Small intestine (tissue), 7 donors: ENCODE results near the gene NFIB. TPM values are rescaled to one million over a fixed set of nuclear protein-coding genes. Genes with fewer than 3 reads are reported as not detected.

Source experiments
- DNase-seq, 2 donors: peaks; one replicate each; pipeline versions ENCODE4 v3.0.0 to v3.0.0-alpha.2; 2013
- FAIRE-seq: peaks from 2 replicates; lab custom pipeline; 2012; peaks lifted over from hg19 to GRCh38; lab: Jason Lieb, UNC
- H3K27ac ChIP-seq, 3 donors: one replicate each; pipeline ENCODE4 v1.5.1; 2013; ENCODE audit warnings: low read length in 2 of 3, mild to moderate bottlenecking in 2 of 3, control low read depth in 1 of 3, inconsistent platforms in 1 of 3, low read depth in 1 of 3, moderate library complexity in 1 of 3
- H3K27me3 ChIP-seq, 3 donors: one replicate each; pipeline ENCODE4 v1.6.1; 2013; ENCODE audit warnings: low read length in 3 of 3, inconsistent platforms in 1 of 3; ENCODE audit not compliant: control insufficient read depth in 3 of 3, insufficient read depth in 3 of 3
- H3K36me3 ChIP-seq, 3 donors: one replicate each; pipeline ENCODE4 v1.6.1; 2013; ENCODE audit warnings: low read length in 3 of 3, inconsistent platforms in 1 of 3, low read depth in 1 of 3, mild to moderate bottlenecking in 1 of 3, moderate library complexity in 1 of 3; ENCODE audit not compliant: control insufficient read depth in 3 of 3, insufficient read depth in 2 of 3
- H3K4me1 ChIP-seq, 3 donors: one replicate each; pipeline ENCODE4 v1.6.1; 2013; ENCODE audit warnings: low read length in 2 of 3, inconsistent platforms in 1 of 3, low read depth in 1 of 3, mild to moderate bottlenecking in 1 of 3, moderate library complexity in 1 of 3; ENCODE audit not compliant: control insufficient read depth in 3 of 3, insufficient read depth in 2 of 3
- H3K4me3 ChIP-seq, 3 donors: one replicate each; pipeline ENCODE4 v1.5.1; 2013; ENCODE audit warnings: low read length in 3 of 3, control low read depth in 1 of 3, inconsistent platforms in 1 of 3, low read depth in 1 of 3, mild to moderate bottlenecking in 1 of 3, moderate library complexity in 1 of 3
- H3K9me3 ChIP-seq, 2 donors: one replicate each; pipeline ENCODE4 v1.6.1; 2013; ENCODE audit warnings: low read depth in 1 of 2, low read length in 1 of 2; ENCODE audit not compliant: control insufficient read depth in 2 of 2, insufficient read depth in 1 of 2
- WGBS, 3 donors: extraction: QIAGEN DNeasy Blood & Tissue Kit; methylation state at CpG; one replicate each; pipeline ENCODE4 v1.1.7; 2013; 5-methylcytosine and 5-hydroxymethylcytosine counted together
- polyA plus RNA-seq, 4 donors: library from polyadenylated mRNA; stranded (reverse) in 3 of 4; unstranded in 1 of 4; fragments of 200-250 nt in 3 of 4; fragments of 120-200 nt in 1 of 4; gene quantifications; one replicate each; pipeline versions ENCODE4 v1.2.1 to v1.2.3, GENCODE V29; 2013
- donor health status: healthy with polysubstance abuse.
- donor health status: control.
- donor health status: control.
- donor health status: Bipolar disorder and iron deficiency.
- donor health status: healthy.

The NFIB gene
- polyA plus RNA-seq, 4 donors = 5.1 to 15.9 (median 9.5) TPM

GRCh38 chr9:14243514-14244042, 70.4 kb downstream of the NFIB start:
- no peak for DNase-seq
- 79 to 92% (median 80%) methylated on average over 5 of the region's 5 CpGs for WGBS, 3 donors
- FAIRE-seq = no peak

DNA sequence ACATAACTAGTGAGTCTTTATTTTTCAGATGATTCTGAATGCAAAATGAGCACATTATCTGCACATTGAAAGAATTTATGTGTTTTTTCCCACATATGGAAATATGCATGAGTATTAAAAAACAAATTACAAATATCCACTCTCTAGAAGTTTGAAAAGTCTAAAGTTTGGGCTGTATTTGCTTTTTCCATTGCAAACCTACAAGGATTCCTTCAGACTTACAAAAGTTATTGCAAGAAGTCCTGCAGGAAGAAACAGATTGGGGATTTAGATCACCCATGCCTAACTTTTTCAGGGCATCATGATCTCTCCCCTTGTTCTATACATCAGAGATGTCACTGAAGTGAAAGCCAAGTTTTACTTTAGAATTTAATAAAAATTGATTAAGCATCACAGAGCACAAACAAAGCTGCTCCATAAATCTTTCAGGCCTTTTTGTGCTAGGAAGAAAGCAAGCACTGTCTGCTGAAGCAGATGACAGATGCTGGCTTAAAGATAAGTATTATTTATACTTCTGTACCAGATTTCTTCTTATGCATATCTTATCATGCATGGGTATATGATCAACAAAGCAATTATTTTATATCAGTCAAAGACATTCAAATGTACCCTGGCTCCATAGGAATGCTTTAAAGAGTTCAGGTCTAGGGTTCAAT, 71.7 kb downstream of the NFIB start:
- Histone ChIP-seq H3K4me1 (peaks cover 0 to 5% (median 2%) of the 10 kb centered on the region in 3 donors), H3K27ac (no peak overlapping the region), H3K4me3 (no peak overlapping the region), H3K36me3 (peaks cover 0 to under 1% (median 0%) of the 10 kb centered on the region in 3 donors), H3K27me3 (no peaks in the 10 kb centered on the region), H3K9me3 (no peaks in the 10 kb centered on the region)
- FAIRE-seq = no peak
- no peak for DNase-seq

More at GRCh38 chr9:14243514-14244042, 70.4 kb downstream of the NFIB start:
- Histone ChIP-seq H3K4me1 (no peaks in the 10 kb centered on the region), H3K9me3 (no peaks in the 10 kb centered on the region), H3K27ac (no peak overlapping the region), H3K36me3 (peaks cover 0 to 2% (median 0%) of the 10 kb centered on the region in 3 donors), H3K27me3 (no peaks in the 10 kb centered on the region), H3K4me3 (no peak overlapping the region)

DNA sequence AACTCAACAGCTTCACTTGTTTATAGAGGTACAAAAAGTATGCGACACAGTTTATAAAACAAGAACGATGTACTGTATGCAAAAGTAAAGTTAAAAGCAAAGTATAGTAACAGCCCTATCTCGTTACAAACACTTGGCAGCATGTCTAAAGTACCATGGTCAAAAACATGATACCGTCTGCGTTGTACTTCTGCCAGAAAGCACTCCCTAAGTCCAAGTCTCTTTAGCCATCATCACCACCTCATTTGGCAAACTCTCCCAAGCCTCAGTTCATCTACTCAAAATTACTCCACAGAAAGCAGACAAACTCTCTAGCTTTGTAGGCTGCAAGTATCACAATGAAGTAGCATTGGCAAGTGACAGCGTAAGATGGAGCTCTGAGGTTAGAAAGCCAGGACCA, 73.4 kb downstream of the NFIB start:
- Histone ChIP-seq H3K27me3 (no peaks in the 10 kb centered on the region), H3K9me3 (no peaks in the 10 kb centered on the region), H3K4me3 (no peak overlapping the region), H3K36me3 (no peaks in the 10 kb centered on the region), H3K27ac (no peak overlapping the region), H3K4me1 (peaks cover 0 to 13% (median 3%) of the 10 kb centered on the region in 3 donors)
- FAIRE-seq (no peak), DNase-seq (no peak)
- 40 to 50% (median 43%) methylated on average over 6 of the region's 6 CpGs for WGBS, 3 donors

GRCh38 chr9:14238518-14238917, 75.4 kb downstream of the NFIB start:
- H3K9me3 ChIP-seq = no peaks in the 10 kb centered on the region
- no peaks in the 10 kb centered on the region for H3K27me3 ChIP-seq
- FAIRE-seq (no peak), DNase-seq (peak; percentile 29 to 65)
- 14 to 43% (median 27%) methylated on average over 4 of the region's 4 CpGs for whole genome bisulfite sequencing, 3 donors
- no peaks in the 10 kb centered on the region for H3K36me3 ChIP-seq
- no peak overlapping the region for H3K27ac ChIP-seq
- H3K4me1 ChIP-seq = peaks cover 0 to 13% (median 4%) of the 10 kb centered on the region in 3 donors
- no peak overlapping the region for H3K4me3 ChIP-seq

- FAIRE-seq (no peak), DNase-seq (peak; percentile 50 to 81)
- no peaks in the 10 kb centered on the region for H3K36me3 ChIP-seq
- H3K4me1 ChIP-seq = peaks cover 0 to 13% (median 4%) of the 10 kb centered on the region in 3 donors
- H3K9me3 ChIP-seq = no peaks in the 10 kb centered on the region
- peak overlapping the region; percentile 15 to 68 (median 57) for H3K27ac ChIP-seq
- H3K4me3 ChIP-seq = no peak overlapping the region
- WGBS, 3 donors = 29 to 52% (median 35%) methylated on average over 3 of the region's 3 CpGs
- no peaks in the 10 kb centered on the region for H3K27me3 ChIP-seq
Observed at GRCh38 chr9:14238079-14238478, 75.9 kb downstream of the NFIB start.

DNA sequence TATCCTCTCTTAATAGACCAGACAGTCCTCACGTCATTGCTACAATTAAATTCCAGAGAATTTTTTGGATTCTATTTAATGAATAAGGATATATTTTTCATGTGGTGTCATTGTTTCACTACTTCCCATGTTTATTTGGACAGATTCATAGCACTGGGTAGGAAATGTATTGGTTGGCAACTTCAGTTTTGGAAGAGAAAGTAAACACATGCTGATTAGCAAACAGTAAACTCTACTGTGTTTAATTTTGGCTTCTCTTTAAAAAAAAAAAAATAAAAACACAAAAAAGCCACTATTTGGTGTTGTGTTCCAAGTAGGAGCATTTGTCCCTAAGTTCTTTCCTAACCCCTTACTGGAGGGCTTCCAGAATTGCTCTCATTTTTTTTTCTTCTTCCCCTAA, 77.3 kb downstream of the NFIB start:
- no peak overlapping the region for H3K4me3 ChIP-seq
- no peaks in the 10 kb centered on the region for H3K27me3 ChIP-seq
- DNase-seq (no peak), FAIRE-seq (no peak)
- WGBS, 3 donors = 49 to 93% (median 68%) methylated on average over 1 of the region's 1 CpG
- peaks cover 0 to 13% (median 4%) of the 10 kb centered on the region in 3 donors for H3K4me1 ChIP-seq
- no peaks in the 10 kb centered on the region for H3K36me3 ChIP-seq
- H3K27ac ChIP-seq = peak overlapping the region in 1 of 3 donors; percentile 54
- H3K9me3 ChIP-seq = no peaks in the 10 kb centered on the region

GRCh38 chr9:14232111-14232510, 81.8 kb downstream of the NFIB start:
- no peak for FAIRE-seq
- no peaks in the 10 kb centered on the region for H3K36me3 ChIP-seq
- peaks cover 0 to 8% (median 2%) of the 10 kb centered on the region in 3 donors for H3K4me1 ChIP-seq
- no peaks in the 10 kb centered on the region for H3K9me3 ChIP-seq
- no peak for DNase-seq
- whole genome bisulfite sequencing, 3 donors = 84 to 92% (median 91%) methylated on average over 8 of the region's 8 CpGs
- no peak overlapping the region for H3K4me3 ChIP-seq
- no peak overlapping the region for H3K27ac ChIP-seq
- H3K27me3 ChIP-seq = no peaks in the 10 kb centered on the region

DNA sequence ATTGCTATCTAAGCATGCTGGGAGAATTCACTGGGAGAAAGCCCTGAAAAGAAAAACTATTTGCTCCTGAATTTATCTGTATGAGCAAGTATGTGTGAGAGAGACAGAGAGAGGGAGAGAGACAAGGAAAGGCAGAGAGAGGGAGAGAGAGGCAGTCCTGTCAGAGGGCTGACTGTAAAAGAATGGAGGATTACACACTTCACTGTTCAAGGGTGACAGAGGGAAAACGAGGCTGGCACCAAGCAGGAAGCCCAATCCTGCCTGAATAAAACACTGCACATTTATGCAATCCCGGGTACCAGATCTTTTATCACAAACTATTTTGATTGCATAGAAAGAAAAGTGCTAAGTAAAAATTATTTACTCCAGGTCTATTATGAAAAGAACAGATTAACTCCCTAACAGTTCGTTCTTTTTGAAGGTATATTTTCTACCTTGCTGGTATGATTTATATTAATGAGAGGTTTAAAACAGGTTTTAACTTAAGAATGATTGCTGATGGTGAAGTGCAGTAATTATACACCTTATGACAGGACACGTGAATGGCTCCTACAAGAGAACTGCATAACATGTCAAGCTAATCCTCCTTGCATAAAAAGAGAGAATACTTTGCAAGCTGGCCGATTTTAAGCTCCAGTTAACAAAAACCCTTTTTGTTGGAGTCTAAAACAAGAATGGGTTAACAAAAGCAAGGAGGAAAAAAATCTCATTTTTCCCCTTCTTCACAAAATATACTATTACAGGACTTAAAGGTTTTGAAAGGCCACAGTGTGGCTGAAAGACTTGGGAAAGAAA, 82.5 kb downstream of the NFIB start:
- FAIRE-seq = no peak
- peaks cover 0 to 5% (median 2%) of the 10 kb centered on the region in 3 donors for H3K4me1 ChIP-seq
- H3K9me3 ChIP-seq = no peaks in the 10 kb centered on the region
- no peak overlapping the region for H3K27ac ChIP-seq
- DNase-seq = no peak
- H3K4me3 ChIP-seq = no peak overlapping the region
- H3K27me3 ChIP-seq = no peaks in the 10 kb centered on the region
- H3K36me3 ChIP-seq = no peaks in the 10 kb centered on the region
- WGBS, 3 donors = 69 to 70% (median 69%) methylated on average over 5 of the region's 5 CpGs
